ENCODE results near the gene EMID1. TPM values are rescaled to one million over a fixed set of nuclear protein-coding genes. Genes with fewer than 3 reads are reported as not detected.

EMID1 gene
- total RNA-seq, 1 donor from 2014 or later, result not detected

DNA sequence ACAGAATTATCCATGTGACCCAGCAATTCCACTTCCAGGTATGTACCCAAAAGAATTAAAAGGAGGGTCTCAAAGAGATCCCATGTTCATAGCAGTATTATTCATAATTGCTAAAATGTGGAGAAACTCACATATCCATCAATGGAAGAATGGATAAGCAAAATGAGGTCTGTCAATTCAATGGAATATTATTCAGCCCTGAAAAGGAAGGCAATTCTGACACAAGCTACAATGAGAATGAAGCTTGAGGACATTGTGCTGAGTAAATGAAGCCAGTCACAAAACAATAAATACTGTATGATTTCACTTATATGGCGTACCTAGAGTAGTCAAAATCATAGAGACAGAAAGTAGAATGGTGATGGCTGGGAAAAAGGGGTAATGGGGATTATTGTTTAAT lies 19.4 kb upstream of the EMID1 start:
- no peak for ATAC-seq (ENCODE audit: low read depth)
- H3K27ac Mint-ChIP-seq, result no peak overlapping the region
- ChIA-PET POLR2A (no interaction called here), CTCF (no interaction called here)
- H3K9me3 Mint-ChIP-seq, result no peaks in the 10 kb centered on the region
- no peak for TF ChIP-seq CTCF (IDR thresholded peaks at IDR 0.05)
- DNase-seq, result no peak
- H3K36me3 Mint-ChIP-seq (ENCODE audit: low read depth), result no peaks in the 10 kb centered on the region
- intact Hi-C loops (cut with micrococcal nuclease), result no loop called here
- no peak overlapping the region for H3K4me3 Mint-ChIP-seq
- peaks cover 23% of the 10 kb centered on the region for H3K27me3 Mint-ChIP-seq
- no peaks in the 10 kb centered on the region for H3K4me1 Mint-ChIP-seq

- Mint-ChIP-seq H3K4me3 (no peak overlapping the region), H3K27ac (no peak overlapping the region), H3K4me1 (no peaks in the 10 kb centered on the region), H3K9me3 (no peaks in the 10 kb centered on the region), H3K36me3 (ENCODE audit: low read depth) (no peaks in the 10 kb centered on the region), H3K27me3 (peaks cover 23% of the 10 kb centered on the region)
- TF ChIP-seq CTCF (IDR thresholded peaks at IDR 0.05), result no peak
- ATAC-seq (ENCODE audit: low read depth) (no peak), DNase-seq (no peak)
- intact Hi-C loops (cut with micrococcal nuclease), result no loop called here
- CTCF ChIA-PET, result no interaction called here
- POLR2A ChIA-PET, result no interaction called here
Observed at GRCh38 chr22:29187831-29188230, 17.9 kb upstream of the EMID1 start.

GRCh38 chr22:29190051-29190450 lies 15.6 kb upstream of the EMID1 start:
- DNase-seq (no peak), ATAC-seq (ENCODE audit: low read depth) (no peak)
- ChIA-PET CTCF (no interaction called here), POLR2A (no interaction called here)
- intact Hi-C loops (cut with micrococcal nuclease), result no loop called here
- no peaks in the 10 kb centered on the region for H3K4me1 Mint-ChIP-seq
- H3K27me3 Mint-ChIP-seq, result peaks cover 24% of the 10 kb centered on the region
- no peaks in the 10 kb centered on the region for H3K36me3 Mint-ChIP-seq (ENCODE audit: low read depth)
- H3K9me3 Mint-ChIP-seq, result no peaks in the 10 kb centered on the region
- H3K4me3 Mint-ChIP-seq, result no peak overlapping the region
- TF ChIP-seq CTCF (IDR thresholded peaks at IDR 0.05), result no peak
- no peak overlapping the region for H3K27ac Mint-ChIP-seq

GRCh38 chr22:29190918-29191317 lies 14.8 kb upstream of the EMID1 start:
- Mint-ChIP-seq H3K36me3 (ENCODE audit: low read depth) (no peaks in the 10 kb centered on the region), H3K27ac (no peak overlapping the region), H3K9me3 (no peaks in the 10 kb centered on the region), H3K27me3 (peaks cover 25% of the 10 kb centered on the region), H3K4me3 (no peak overlapping the region), H3K4me1 (no peaks in the 10 kb centered on the region)
- no peak for DNase-seq
- intact Hi-C loops (cut with micrococcal nuclease), result no loop called here
- CTCF ChIA-PET, result no interaction called here
- no peak for TF ChIP-seq CTCF (IDR thresholded peaks at IDR 0.05)
- POLR2A ChIA-PET, result no interaction called here
- ATAC-seq (ENCODE audit: low read depth), result no peak

DNA sequence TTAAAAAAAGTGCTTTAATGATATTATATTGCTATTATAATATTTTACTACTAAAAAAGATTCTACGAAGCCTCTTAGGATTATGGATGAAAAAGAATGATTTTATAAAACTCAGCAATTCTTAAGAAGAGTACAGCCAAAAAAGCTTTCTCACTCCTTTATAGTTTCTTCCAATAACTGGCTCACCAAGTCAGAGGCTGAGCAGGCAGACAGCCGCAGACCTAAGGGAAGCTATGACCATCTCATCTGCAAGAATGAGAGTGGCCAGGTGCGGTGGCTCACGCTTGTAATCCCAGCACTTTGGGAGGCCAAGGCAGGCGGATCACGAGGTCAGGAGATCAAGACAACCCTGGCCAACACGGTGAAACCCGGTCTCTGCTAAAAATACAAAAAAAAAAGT lies 12.7 kb upstream of the EMID1 start:
- Mint-ChIP-seq H3K4me3 (no peak overlapping the region), H3K27me3 (peaks cover 31% of the 10 kb centered on the region), H3K27ac (no peak overlapping the region), H3K36me3 (ENCODE audit: low read depth) (no peaks in the 10 kb centered on the region), H3K4me1 (no peaks in the 10 kb centered on the region), H3K9me3 (peaks cover under 1% of the 10 kb centered on the region)
- intact Hi-C loops (cut with micrococcal nuclease), result no loop called here
- CTCF ChIA-PET, result no interaction called here
- TF ChIP-seq CTCF (IDR thresholded peaks at IDR 0.05), result no peak
- POLR2A ChIA-PET, result no interaction called here
- no peak for ATAC-seq (ENCODE audit: low read depth)
- no peak for DNase-seq

All from activated B cell treated with CpG ODN at 0.5 μM for 24 hours (primary cell).